K562 (cell line): ENCODE data around the gene ARHGAP9. TPM values are rescaled to one million over a fixed set of nuclear protein-coding genes. Genes with fewer than 3 reads are reported as not detected.
A peak's percentile ranks its signal among the peaks of the same experiment; 100 is the strongest.

Experiments
- ARNT ChIP-seq, 2 experiments: fragments of 450-650 bp; IDR thresholded peaks; 2 replicates each; pipeline ENCODE4 v1.6.1; 2016; ENCODE audit warnings: mild to moderate bottlenecking in 1 of 2
- ATF1 ChIP-seq, 2 experiments: fragments of 450-650 bp in 1 of 2; IDR thresholded peaks; 2 replicates each; pipeline ENCODE4 v1.6.1; 2016; ENCODE audit warnings: missing compliant biosample characterization in 1 of 2, missing genetic modification characterization in 1 of 2
- BRD4 ChIP-seq: fragments of 200-600 bp; sonication (generic); IDR thresholded peaks from 2 replicates; pipeline ENCODE4 v1.6.1; 2017; ENCODE audit warnings: inconsistent platforms
- HMBOX1 ChIP-seq: sonication (generic); IDR thresholded peaks from 2 replicates; pipeline ENCODE4 v1.6.1; 2016
- MGA ChIP-seq: fragments of 450-650 bp; IDR thresholded peaks from 2 replicates; pipeline ENCODE4 v1.6.1; 2016; ENCODE audit warnings: mild to moderate bottlenecking, moderate library complexity
- NR4A1 ChIP-seq, 2 experiments: fragments of 250-450 bp in 1 of 2; fragments of 450-650 bp in 1 of 2; sonication (Bioruptor Pico) in 1 of 2; IDR thresholded peaks; 2 replicates each; pipeline versions ENCODE4 v1.4.0 to v1.6.1; 2016 to 2020; ENCODE audit warnings: mild to moderate bottlenecking in 2 of 2, missing compliant biosample characterization in 1 of 2, missing genetic modification characterization in 1 of 2, moderate library complexity in 1 of 2
- NRF1 ChIP-seq, 2 experiments: fragments of 450-650 bp; IDR thresholded peaks in 1 of 2; conservative IDR thresholded peaks in 1 of 2; 2 replicates each; pipeline ENCODE4 v1.6.1; 2014; ENCODE audit warnings: mild to moderate bottlenecking in 2 of 2
- POLR2G ChIP-seq: fragments of 200-400 bp; formaldehyde crosslinking; IDR thresholded peaks from 2 replicates; pipeline ENCODE4 v1.6.1; 2017; ENCODE audit warnings: low read depth, mild to moderate bottlenecking, antibody characterized with exemption, low read length, moderate library complexity
- RBM25 ChIP-seq: fragments of 200-400 bp; formaldehyde crosslinking; IDR thresholded peaks from 2 replicates; pipeline ENCODE4 v1.6.1; 2018; ENCODE audit warnings: low read length, low read depth, moderate library complexity; ENCODE audit not compliant: severe bottlenecking
- TBL1XR1 ChIP-seq, 2 experiments: IDR thresholded peaks; 2 replicates each; pipeline ENCODE4 v1.6.1; 2012; ENCODE audit warnings: improper control_type of control experiment in 2 of 2, low read length in 2 of 2, mild to moderate bottlenecking in 1 of 2
- ZNF282 ChIP-seq: sonication (generic); formaldehyde crosslinking; IDR thresholded peaks from 2 replicates; pipeline ENCODE4 v1.8.1; 2023; ENCODE audit warnings: missing genetic modification reagents
- ZNF431 ChIP-seq: sonication (generic); formaldehyde crosslinking; IDR thresholded peaks from 2 replicates; pipeline ENCODE4 v1.8.0; 2022; ENCODE audit warnings: mild to moderate bottlenecking, missing genetic modification reagents
- ZNF707 ChIP-seq: fragments of 250-450 bp; sonication (Bioruptor Pico); conservative IDR thresholded peaks from 2 replicates; pipeline ENCODE4 v1.8.0; 2022; ENCODE audit warnings: inconsistent platforms, mild to moderate bottlenecking, moderate library complexity
- polyA plus RNA-seq, 8 experiments: library from polyadenylated mRNA; depleted of rRNA in 4 of 8; stranded (reverse) in 5 of 8; unstranded in 3 of 8; fragments of >200 nt; fragmentation: Nextera tagmentation in 2 of 8; fragmentation: Illumina TruSeq in 1 of 8; extraction: Ambion mirVana in 2 of 8; extraction: Trizol in 1 of 8; gene quantifications; 2 replicates each; pipeline versions ENCODE4 v1.2.1 to v1.2.3, GENCODE V29; 2011 to 2014; ENCODE audit warnings: inconsistent platforms in 1 of 8, missing spikeins in 1 of 8
- total RNA-seq, 7 experiments: library from RNA; depleted of rRNA in 6 of 7; stranded (reverse); fragments of >200 nt in 6 of 7; fragmentation: Illumina TruSeq in 2 of 7; extraction: Trizol in 2 of 7; gene quantifications; 2 replicates each; pipeline versions ENCODE4 v1.2.1 to v1.2.3, GENCODE V29; 2011 to 2021; ENCODE audit warnings: low replicate concordance in 1 of 7

The ARHGAP9 gene
- total and polyA plus RNA-seq, 9 of the 15 experiments (the other 6 are each of a cell fraction or from before 2014, with no cell fraction given) = 1.5 to 10.2 (median 5.1) TPM

DNA sequence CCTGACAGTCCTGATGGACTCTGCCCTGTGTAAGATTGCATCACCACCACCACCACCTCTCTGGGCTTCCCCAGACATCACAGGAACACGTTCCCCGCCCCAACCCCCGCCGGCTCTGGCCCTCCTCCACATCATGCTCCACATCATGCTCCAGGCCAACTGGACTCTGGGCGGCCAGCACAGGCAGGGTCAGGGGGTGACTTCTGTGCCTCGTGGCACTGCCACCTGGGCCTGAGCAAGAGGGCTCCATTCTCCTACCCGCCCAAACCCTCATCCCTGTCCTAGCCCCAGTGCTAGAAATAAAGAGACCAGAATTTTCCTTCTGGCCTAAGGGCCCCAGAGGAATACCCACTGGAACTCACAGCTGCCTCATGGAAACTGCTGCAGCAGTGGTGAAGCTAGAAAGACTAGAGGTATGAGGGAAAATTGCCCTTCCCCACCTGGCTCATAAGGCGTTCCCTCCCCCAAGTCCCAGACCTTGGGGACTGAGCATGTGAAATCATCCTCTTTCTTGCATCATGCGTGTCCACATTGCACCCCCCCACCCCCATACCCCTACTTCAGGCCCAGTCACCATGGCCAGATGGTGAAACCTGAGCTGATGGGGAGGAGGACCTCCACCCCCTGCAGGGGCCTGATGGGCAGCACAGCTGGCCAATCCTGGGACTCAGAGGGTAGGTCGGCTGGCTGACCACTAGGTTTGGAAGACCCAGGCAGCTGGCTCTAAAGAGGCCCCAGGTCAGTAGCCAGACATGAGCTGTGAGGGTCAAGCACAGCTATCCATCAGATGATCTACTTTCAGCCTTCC is 24.9 kb downstream of the ARHGAP9 start, which contains the start of gene INHBE (continued):
- TF ChIP-seq MGA (peak; percentile 81), ARNT (IDR thresholded peaks at IDR 0.05) (peak in 1 of 2 experiments; percentile 61; a peak in 2 of 4 replicates), ZNF431 (CRISPR knock-in tag) (0 out of 2 replicates have a peak, but pooled peaks have one; percentile 29), HMBOX1 (peak; percentile 52; the same call in 1 of the 2 replicates), RBM25 (peak; percentile 70), ZNF282 (CRISPR knock-in tag) (no peak), BRD4 (peak; percentile 99), NRF1 (conservative IDR thresholded peaks at IDR 0.05 in 1 of 2, IDR thresholded peaks at IDR 0.05 in 1 of 2) (peak; percentile 48 to 60; a peak in 3 of 4 replicates), ZNF707 (CRISPR knock-in tag) (0 out of 2 replicates have a peak, but pooled peaks have one; percentile 12), NR4A1 (CRISPR knock-in tag; IDR thresholded peaks at IDR 0.05) (no peak), NR4A1 (tag; IDR thresholded peaks at IDR 0.05) (peak; percentile 87), ATF1 (CRISPR knock-in tag; IDR thresholded peaks at IDR 0.05) (no peak), ATF1 (tag; IDR thresholded peaks at IDR 0.05) (peak; percentile 10; the same call in 1 of the 2 replicates), TBL1XR1 (IDR thresholded peaks at IDR 0.05; ENCODE audit: low read length in 2 of 2) (peak in 1 of 2 experiments; percentile 59; a peak in 1 of 4 replicates), POLR2G (peak; percentile 77)
